Endothelial cell of umbilical vein (primary cell): Measurements from ENCODE around the gene ACKR3. TPM values are rescaled to one million over a fixed set of nuclear protein-coding genes. Genes with fewer than 3 reads are reported as not detected.

ENCODE experiments used
- BruUV-seq: library from RNA; stranded (reverse); fragments of 400-500 nt; replicated peaks from 2 replicates; lab custom pipeline; 2021; lab: Mats Ljungman, UMichigan
- CTCF ChIA-PET: fragments of 300-600, 350-600 bp; sonication (Branson Sonifier 250); formaldehyde crosslinking; loops from one replicate; lab custom pipeline; 2021; ENCODE audit warnings: antibody characterized with exemption, inconsistent platforms; lab: Charles Lee
- POLR2A ChIA-PET: fragments of 300-600, 350-600 bp; sonication (Branson Sonifier 250); formaldehyde crosslinking; loops from one replicate; lab custom pipeline; 2021; ENCODE audit warnings: antibody characterized with exemption, inconsistent platforms; lab: Charles Lee
- DNase-seq: peaks from one replicate; pipeline ENCODE4 v3.0.0-alpha.2; 2011; ENCODE audit warnings: low read depth, low spot score
- FAIRE-seq: peaks from 2 replicates; lab custom pipeline; 2011; peaks lifted over from hg19 to GRCh38; lab: Jason Lieb, UNC
- H2AFZ ChIP-seq: 2 replicates; pipeline ENCODE4 v1.6.0; 2012; ENCODE audit warnings: low read depth, low read length, control low read depth, inconsistent platforms
- H3K27ac ChIP-seq: 2 replicates; pipeline ENCODE4 v1.5.1; 2011; ENCODE audit warnings: low read depth, mild to moderate bottlenecking, control low read depth, low read length, moderate library complexity; ENCODE audit not compliant: insufficient read depth
- H3K27me3 ChIP-seq, 2 experiments: 2 replicates each; pipeline versions ENCODE4 v1.6.0 to v1.6.1; 2011; ENCODE audit warnings: low read length in 2 of 2, mixed read lengths in 1 of 2; ENCODE audit not compliant: control insufficient read depth in 2 of 2, insufficient read depth in 2 of 2
- H3K36me3 ChIP-seq, 2 experiments: 2 replicates in 1 of 2; 3 replicates in 1 of 2; pipeline ENCODE4 v1.5.1; 2011; ENCODE audit warnings: low read length in 2 of 2, mild to moderate bottlenecking in 1 of 2, moderate library complexity in 1 of 2; ENCODE audit not compliant: control insufficient read depth in 2 of 2, insufficient read depth in 2 of 2; ENCODE audit errors: extremely low read depth in 1 of 2
- H3K4me1 ChIP-seq: 3 replicates; pipeline ENCODE4 v1.5.1; 2011; ENCODE audit warnings: mild to moderate bottlenecking, low read length; ENCODE audit not compliant: control insufficient read depth, insufficient read depth; ENCODE audit errors: extremely low read depth
- H3K4me2 ChIP-seq: 2 replicates; pipeline ENCODE4 v1.6.1; 2011; ENCODE audit warnings: low read length, control low read depth, mixed read lengths; ENCODE audit not compliant: insufficient read depth
- H3K4me3 ChIP-seq, 3 experiments: fragments of 200-600 bp in 1 of 3; sonication (generic), shearing (Covaris generic) in 1 of 3; replicated peaks in 1 of 3; 2 replicates each; pipeline ENCODE4 v1.5.1; 2011 to 2016; ENCODE audit warnings: control low read depth in 3 of 3, low read length in 3 of 3, mild to moderate bottlenecking in 2 of 3, inconsistent platforms in 1 of 3, low read depth in 1 of 3, moderate library complexity in 1 of 3; ENCODE audit not compliant: insufficient read depth in 1 of 3
- H3K79me2 ChIP-seq: 2 replicates; pipeline ENCODE4 v1.6.0; 2012; ENCODE audit warnings: low read length, inconsistent platforms; ENCODE audit not compliant: control insufficient read depth, insufficient read depth
- H3K9ac ChIP-seq: replicated peaks from 2 replicates; pipeline ENCODE3; 2011; ENCODE audit warnings: low read length, control low read depth; ENCODE audit not compliant: insufficient read depth; ENCODE audit errors: extremely low read depth
- H3K9me1 ChIP-seq: replicated peaks from 3 replicates; pipeline ENCODE4 v1.6.0; 2011; ENCODE audit warnings: mild to moderate bottlenecking, low read length; ENCODE audit not compliant: control insufficient read depth, insufficient read depth; ENCODE audit errors: extremely low read depth
- H3K9me3 ChIP-seq: replicated peaks from 2 replicates; pipeline ENCODE4 v1.5.1; 2012; ENCODE audit warnings: low read length, inconsistent platforms; ENCODE audit not compliant: control insufficient read depth, insufficient read depth
- H4K20me1 ChIP-seq: replicated peaks from 2 replicates; pipeline ENCODE3; 2011; ENCODE audit warnings: mild to moderate bottlenecking, low read length; ENCODE audit not compliant: control insufficient read depth, insufficient read depth; ENCODE audit errors: extremely low read depth
- EZH2 ChIP-seq: IDR thresholded peaks from 2 replicates; pipeline ENCODE4 v1.6.1; 2012; ENCODE audit warnings: borderline replicate concordance, low read depth, mild to moderate bottlenecking, moderate library complexity, low read length, inconsistent platforms; ENCODE audit not compliant: severe bottlenecking
- FOS ChIP-seq: IDR thresholded peaks from 2 replicates; pipeline ENCODE4 v1.6.1; 2011; ENCODE audit warnings: mild to moderate bottlenecking, low read length, moderate library complexity, borderline replicate concordance; ENCODE audit not compliant: insufficient read depth
- GATA2 ChIP-seq: IDR thresholded peaks from 2 replicates; pipeline ENCODE4 v1.7.0; 2011; ENCODE audit warnings: low read depth, mild to moderate bottlenecking, moderate library complexity, mixed read lengths, low read length; ENCODE audit not compliant: insufficient read length, insufficient read depth
- JUN ChIP-seq: IDR thresholded peaks from 2 replicates; pipeline ENCODE4 v1.6.1; 2011; ENCODE audit warnings: borderline replicate concordance, low read depth; ENCODE audit not compliant: insufficient read length, insufficient read depth
- MYC ChIP-seq: IDR thresholded peaks from one replicate; pipeline ENCODE4 v1.6.1; 2011; ENCODE audit warnings: mild to moderate bottlenecking, low read depth, low read length
- POLR2A ChIP-seq: IDR thresholded peaks from 2 replicates; pipeline ENCODE4 v1.6.1; 2012; ENCODE audit warnings: low read depth, mild to moderate bottlenecking, control low read depth, low read length
- POLR2AphosphoS5 ChIP-seq: IDR thresholded peaks from 2 replicates; pipeline ENCODE4 v1.6.1; 2012; ENCODE audit warnings: low read depth, mild to moderate bottlenecking, control low read depth, low read length, moderate library complexity; ENCODE audit not compliant: insufficient read depth
- dilution Hi-C: fragments of 300-500 bp; cut with MboI; formaldehyde crosslinking; loops from one replicate; pipeline ENCODE4 v1.15.0; 2019; ENCODE audit warnings: low sequenced_read_pairs; ENCODE audit not compliant: extremely low pct_ligation_motif_present
- intact Hi-C: fragments of 100-400 bp; cut with micrococcal nuclease; formaldehyde crosslinking; loops from one replicate; pipeline ENCODE4 v1.10.0; 2022
- polyA plus RNA-seq, 4 experiments: library from polyadenylated mRNA; depleted of rRNA in 3 of 4; stranded (reverse) in 3 of 4; unstranded in 1 of 4; fragments of >200 nt; gene quantifications; 2 replicates each; pipeline versions ENCODE4 v1.2.1 to v1.2.3, GENCODE V29; 2011 to 2012; ENCODE audit warnings: missing spikeins in 1 of 4
- total RNA-seq: library from RNA; stranded (reverse); gene quantifications from 2 replicates; pipeline ENCODE4 v1.2.3, GENCODE V29; 2021
- TF ChIP-seq, protein P1 (sequence below), 2 donors: IDR thresholded peaks; 1 replicate in 1 of 2; 2 replicates in 1 of 2; pipeline ENCODE4 v1.5.1; 2011; ENCODE audit warnings: low read length in 2 of 2, mild to moderate bottlenecking in 2 of 2, moderate library complexity in 2 of 2, control low read depth in 1 of 2, inconsistent platforms in 1 of 2, low read depth in 1 of 2; ENCODE audit not compliant: insufficient read depth in 1 of 2; ENCODE audit errors: extremely low read depth in 1 of 2

The ACKR3 gene
- total and polyA plus RNA-seq, 2 donors (not counting 3 experiments of a cell fraction or from before 2014, with no cell fraction given), result 31.1 to 428 TPM

GRCh38 chr2:236538242-236538641 is 31.4 kb upstream of the ACKR3 start:
- DNase-seq (no peak), FAIRE-seq (no peak)
- H3K27me3 ChIP-seq, result no peaks in the 10 kb centered on the region
- intact Hi-C loops (no loop called here), dilution Hi-C loops (no loop called here)
- H4K20me1 ChIP-seq, result no peaks in the 10 kb centered on the region
- H3K27ac ChIP-seq, result no peak overlapping the region
- H3K9me1 ChIP-seq, result no peaks in the 10 kb centered on the region
- no peaks in the 10 kb centered on the region for H3K36me3 ChIP-seq
- H3K4me3 ChIP-seq, result no peak overlapping the region
- H3K9ac ChIP-seq, result no peak overlapping the region
- peaks cover 12% of the 10 kb centered on the region for H3K4me1 ChIP-seq
- POLR2A ChIA-PET, result no interaction called here
- no peak overlapping the region for H3K4me2 ChIP-seq
- TF ChIP-seq EZH2, result no peak
- no peak for TF ChIP-seq GATA2
- TF ChIP-seq JUN, result no peak
- TF ChIP-seq MYC, result no peak
- no peak for TF ChIP-seq FOS
- TF ChIP-seq, protein P1, sequence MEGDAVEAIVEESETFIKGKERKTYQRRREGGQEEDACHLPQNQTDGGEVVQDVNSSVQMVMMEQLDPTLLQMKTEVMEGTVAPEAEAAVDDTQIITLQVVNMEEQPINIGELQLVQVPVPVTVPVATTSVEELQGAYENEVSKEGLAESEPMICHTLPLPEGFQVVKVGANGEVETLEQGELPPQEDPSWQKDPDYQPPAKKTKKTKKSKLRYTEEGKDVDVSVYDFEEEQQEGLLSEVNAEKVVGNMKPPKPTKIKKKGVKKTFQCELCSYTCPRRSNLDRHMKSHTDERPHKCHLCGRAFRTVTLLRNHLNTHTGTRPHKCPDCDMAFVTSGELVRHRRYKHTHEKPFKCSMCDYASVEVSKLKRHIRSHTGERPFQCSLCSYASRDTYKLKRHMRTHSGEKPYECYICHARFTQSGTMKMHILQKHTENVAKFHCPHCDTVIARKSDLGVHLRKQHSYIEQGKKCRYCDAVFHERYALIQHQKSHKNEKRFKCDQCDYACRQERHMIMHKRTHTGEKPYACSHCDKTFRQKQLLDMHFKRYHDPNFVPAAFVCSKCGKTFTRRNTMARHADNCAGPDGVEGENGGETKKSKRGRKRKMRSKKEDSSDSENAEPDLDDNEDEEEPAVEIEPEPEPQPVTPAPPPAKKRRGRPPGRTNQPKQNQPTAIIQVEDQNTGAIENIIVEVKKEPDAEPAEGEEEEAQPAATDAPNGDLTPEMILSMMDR (IDR thresholded peaks at IDR 0.05; ENCODE audit: extremely low read depth in 1 of 2, insufficient read depth in 1 of 2, low read depth in 1 of 2, low read length in 2 of 2), result no peak
- no peak for TF ChIP-seq POLR2AphosphoS5
- TF ChIP-seq POLR2A, result no peak
- no peaks in the 10 kb centered on the region for H3K9me3 ChIP-seq
- no TSS peak for BruUV-seq
- no peaks in the 10 kb centered on the region for H3K79me2 ChIP-seq
- CTCF ChIA-PET, result interaction anchor here (1.3 kb wide), 1 partner anchor 26 kb away, joined by 3 read pairs; no protein-coding TSS in a partner anchor
- H2AFZ ChIP-seq, result no peak overlapping the region
